A673 (cell line): ENCODE results near the gene TBC1D22A. TPM values are rescaled to one million over a fixed set of nuclear protein-coding genes. Genes with fewer than 3 reads are reported as not detected.
"Not testable (repeated sequence)": the region's sequence is repeated elsewhere in the genome, so short reads cannot be mapped to it uniquely, and the experiment has no call there.

ENCODE experiments used
- BruUV-seq: library from RNA; stranded (reverse); fragments of 400-500 nt; replicated peaks from 2 replicates; lab custom pipeline; 2021; lab: Mats Ljungman, UMichigan
- CTCF ChIA-PET: fragments of 300-600 bp; sonication (Branson Sonifier 250); formaldehyde crosslinking; loops from one replicate; lab custom pipeline; 2022; ENCODE audit warnings: antibody characterized with exemption; lab: Charles Lee
- POLR2A ChIA-PET: fragments of 300-600 bp; sonication (Branson Sonifier 250); formaldehyde crosslinking; loops from one replicate; lab custom pipeline; 2022; ENCODE audit warnings: antibody characterized with exemption; ENCODE audit not compliant: low non-redundant PET; lab: Charles Lee
- DNase-seq: peaks from one replicate; pipeline ENCODE4 v3.0.0-alpha.2; 2015; ENCODE audit warnings: low spot score
- H3K27ac ChIP-seq: fragments of 200-600 bp; sonication (generic); 2 replicates; pipeline ENCODE4 v1.5.1; 2016; ENCODE audit warnings: mixed run types, low read depth, mild to moderate bottlenecking, mixed read lengths, antibody characterized with exemption, low read length; ENCODE audit not compliant: poor library complexity, severe bottlenecking
- H3K27me3 ChIP-seq: fragments of 200-600 bp; sonication (generic); replicated peaks from 2 replicates; pipeline ENCODE4 v1.6.1; 2017; ENCODE audit warnings: mixed run types, low read depth, mild to moderate bottlenecking, mixed read lengths, antibody characterized with exemption, low read length; ENCODE audit not compliant: insufficient read depth, poor library complexity
- H3K36me3 ChIP-seq: fragments of 200-600 bp; sonication (generic); 2 replicates; pipeline ENCODE4 v1.6.1; 2016; ENCODE audit warnings: mixed run types, mild to moderate bottlenecking, mixed read lengths, antibody characterized with exemption, low read length; ENCODE audit not compliant: insufficient read depth, poor library complexity, severe bottlenecking
- H3K4me1 ChIP-seq: fragments of 200-600 bp; sonication (generic); 2 replicates; pipeline ENCODE4 v1.6.1; 2017; ENCODE audit warnings: mixed run types, mild to moderate bottlenecking, mixed read lengths, antibody characterized with exemption, low read length; ENCODE audit not compliant: insufficient read depth, poor library complexity, severe bottlenecking
- H3K4me3 ChIP-seq: fragments of 200-600 bp; sonication (generic); 2 replicates; pipeline ENCODE4 v1.5.1; 2016; ENCODE audit warnings: low read depth, mixed run types, mild to moderate bottlenecking, mixed read lengths, low read length; ENCODE audit not compliant: poor library complexity, severe bottlenecking
- H3K9me3 ChIP-seq: fragments of 200-600 bp; sonication (generic); 2 replicates; pipeline ENCODE4 v1.6.1; 2016; ENCODE audit warnings: mixed run types, low read depth, mild to moderate bottlenecking, mixed read lengths, antibody characterized with exemption, low read length; ENCODE audit not compliant: poor library complexity, severe bottlenecking
- EZH2 ChIP-seq: fragments of 200-600 bp; sonication (generic); IDR thresholded peaks from 2 replicates; pipeline ENCODE4 v1.6.1; 2017; ENCODE audit warnings: borderline replicate concordance, low read depth, mild to moderate bottlenecking, mixed read lengths, antibody characterized with exemption, low read length; ENCODE audit not compliant: poor library complexity, severe bottlenecking
- intact Hi-C: fragments of 100-400 bp; cut with micrococcal nuclease; formaldehyde crosslinking; loops from one replicate; pipeline ENCODE4 v1.10.0; 2022; ENCODE audit not compliant: unreplicated experiment
- total RNA-seq: library from RNA; stranded (reverse); gene quantifications from 2 replicates; pipeline ENCODE4 v1.2.3, GENCODE V29; 2021
- TF ChIP-seq, protein P1 (sequence below): fragments of 300-800, 200-600 bp; sonication (generic); conservative IDR thresholded peaks from 2 replicates; pipeline ENCODE4 v1.5.1; 2017; ENCODE audit warnings: low read depth, mild to moderate bottlenecking, antibody characterized with exemption, low read length, moderate library complexity, mixed read lengths

Gene TBC1D22A
- total RNA-seq, 1 experiment from 2014 or later: 22.5 TPM

DNA sequence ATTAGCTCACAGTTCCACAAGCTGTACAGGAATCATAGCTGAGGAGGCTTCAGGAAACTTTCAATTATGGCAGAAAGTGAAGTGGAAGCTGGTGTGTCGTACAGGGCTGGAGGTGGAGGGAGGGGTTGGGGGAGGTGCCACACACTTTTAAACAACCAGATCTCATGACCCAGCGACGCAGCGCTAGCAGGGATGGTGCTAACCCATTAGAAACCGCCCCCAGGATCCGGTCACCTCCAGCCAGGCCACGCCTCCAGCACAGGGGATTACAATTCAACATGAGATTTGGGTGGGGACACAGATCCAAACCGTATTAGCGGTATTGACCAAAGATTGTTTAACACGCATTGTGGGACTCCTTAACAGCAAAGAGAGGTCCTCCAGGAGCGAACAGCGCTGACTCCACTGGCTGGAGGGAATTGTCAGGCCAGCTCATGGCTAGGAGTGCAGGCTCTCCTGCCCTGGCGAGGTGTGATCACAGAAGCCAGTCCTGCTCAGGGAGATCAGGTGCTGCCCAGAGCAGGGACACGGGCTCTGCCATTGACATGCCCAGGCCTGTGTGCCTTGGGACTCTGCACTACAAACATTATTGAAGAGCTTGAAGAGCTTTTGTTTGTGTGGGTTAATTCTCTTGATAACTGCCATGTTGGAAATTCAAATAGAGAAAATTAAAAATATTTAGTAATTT is 215.3 kb downstream of the TBC1D22A start:
- DNase-seq: no peak
- peaks cover 5% of the 10 kb centered on the region for H3K4me1 ChIP-seq
- no peaks in the 10 kb centered on the region for H3K36me3 ChIP-seq
- intact Hi-C loops: no loop called here
- no TSS peak for BruUV-seq
- ChIA-PET POLR2A (no interaction called here), CTCF (no interaction called here)
- TF ChIP-seq, protein P1, sequence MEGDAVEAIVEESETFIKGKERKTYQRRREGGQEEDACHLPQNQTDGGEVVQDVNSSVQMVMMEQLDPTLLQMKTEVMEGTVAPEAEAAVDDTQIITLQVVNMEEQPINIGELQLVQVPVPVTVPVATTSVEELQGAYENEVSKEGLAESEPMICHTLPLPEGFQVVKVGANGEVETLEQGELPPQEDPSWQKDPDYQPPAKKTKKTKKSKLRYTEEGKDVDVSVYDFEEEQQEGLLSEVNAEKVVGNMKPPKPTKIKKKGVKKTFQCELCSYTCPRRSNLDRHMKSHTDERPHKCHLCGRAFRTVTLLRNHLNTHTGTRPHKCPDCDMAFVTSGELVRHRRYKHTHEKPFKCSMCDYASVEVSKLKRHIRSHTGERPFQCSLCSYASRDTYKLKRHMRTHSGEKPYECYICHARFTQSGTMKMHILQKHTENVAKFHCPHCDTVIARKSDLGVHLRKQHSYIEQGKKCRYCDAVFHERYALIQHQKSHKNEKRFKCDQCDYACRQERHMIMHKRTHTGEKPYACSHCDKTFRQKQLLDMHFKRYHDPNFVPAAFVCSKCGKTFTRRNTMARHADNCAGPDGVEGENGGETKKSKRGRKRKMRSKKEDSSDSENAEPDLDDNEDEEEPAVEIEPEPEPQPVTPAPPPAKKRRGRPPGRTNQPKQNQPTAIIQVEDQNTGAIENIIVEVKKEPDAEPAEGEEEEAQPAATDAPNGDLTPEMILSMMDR: no peak
- no peak for TF ChIP-seq EZH2
- H3K27ac ChIP-seq: no peak overlapping the region
- H3K9me3 ChIP-seq: no peaks in the 10 kb centered on the region
- H3K4me3 ChIP-seq: no peak overlapping the region
- H3K27me3 ChIP-seq: no peaks in the 10 kb centered on the region

DNA sequence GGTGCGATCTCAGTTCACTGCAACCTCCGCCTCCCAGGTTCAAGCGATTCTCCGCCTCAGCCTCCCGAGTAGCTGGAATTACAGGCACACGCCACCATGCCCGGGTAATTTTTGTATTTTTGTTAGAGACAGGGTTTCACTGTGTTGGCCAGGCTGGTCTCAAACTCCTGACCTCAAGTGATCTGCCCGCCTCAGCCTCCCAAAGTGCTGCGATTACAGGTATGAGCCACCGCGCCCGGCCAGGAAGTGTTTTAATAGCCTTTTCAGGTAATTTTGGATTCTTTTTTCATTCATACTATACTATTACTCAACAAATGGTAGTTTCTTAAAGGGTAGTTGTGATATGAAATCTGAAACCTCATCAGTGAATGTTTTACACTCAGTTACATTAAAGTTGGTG is 216.2 kb downstream of the TBC1D22A start:
- POLR2A ChIA-PET, H3K9me3 ChIP-seq, BruUV-seq, H3K4me3 ChIP-seq, H3K36me3 ChIP-seq, H3K4me1 ChIP-seq, DNase-seq, H3K27ac ChIP-seq, H3K27me3 ChIP-seq, intact Hi-C loops, CTCF ChIA-PET: not testable (repeated sequence)

DNA sequence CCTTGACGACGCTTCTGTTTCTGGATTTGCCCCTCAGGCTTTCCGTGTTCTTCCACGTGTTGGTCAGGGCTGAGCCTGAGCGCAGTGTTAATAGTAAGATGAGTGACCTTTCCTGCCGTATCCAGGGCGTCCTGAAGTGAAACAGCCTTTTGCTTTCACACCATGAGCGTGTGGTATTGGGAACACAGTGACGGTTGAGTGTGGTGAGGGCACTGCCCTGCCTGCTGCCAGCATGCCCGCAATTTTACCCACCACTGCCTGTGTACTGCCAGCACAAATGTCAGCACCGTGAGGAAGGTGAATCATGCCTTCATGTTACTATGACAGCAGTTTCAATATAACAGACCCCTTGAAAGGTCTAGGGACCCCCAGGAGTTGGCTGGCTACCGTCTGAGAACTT is 217.1 kb downstream of the TBC1D22A start:
- CTCF ChIA-PET: no interaction called here
- POLR2A ChIA-PET: no interaction called here
- intact Hi-C loops: no loop called here

More for the DNA sequence above, 217.1 kb downstream of the TBC1D22A start:
- no peak for TF ChIP-seq EZH2
- TF ChIP-seq, protein P1: no peak
- H3K9me3 ChIP-seq: no peaks in the 10 kb centered on the region
- no peaks in the 10 kb centered on the region for H3K27me3 ChIP-seq
- no peaks in the 10 kb centered on the region for H3K4me1 ChIP-seq
- H3K36me3 ChIP-seq: no peaks in the 10 kb centered on the region
- no peak for DNase-seq
- no peak overlapping the region for H3K27ac ChIP-seq
- H3K4me3 ChIP-seq: no peak overlapping the region
- no TSS peak for BruUV-seq
